NCI-H187 (cell line): ENCODE data around the gene LGI1.

ENCODE experiments used
- DNase-seq, 2 experiments: peaks; one replicate each; lab custom pipeline; 2025; lab: John Stamatoyannopoulos, UW

LGI1 gene

DNA sequence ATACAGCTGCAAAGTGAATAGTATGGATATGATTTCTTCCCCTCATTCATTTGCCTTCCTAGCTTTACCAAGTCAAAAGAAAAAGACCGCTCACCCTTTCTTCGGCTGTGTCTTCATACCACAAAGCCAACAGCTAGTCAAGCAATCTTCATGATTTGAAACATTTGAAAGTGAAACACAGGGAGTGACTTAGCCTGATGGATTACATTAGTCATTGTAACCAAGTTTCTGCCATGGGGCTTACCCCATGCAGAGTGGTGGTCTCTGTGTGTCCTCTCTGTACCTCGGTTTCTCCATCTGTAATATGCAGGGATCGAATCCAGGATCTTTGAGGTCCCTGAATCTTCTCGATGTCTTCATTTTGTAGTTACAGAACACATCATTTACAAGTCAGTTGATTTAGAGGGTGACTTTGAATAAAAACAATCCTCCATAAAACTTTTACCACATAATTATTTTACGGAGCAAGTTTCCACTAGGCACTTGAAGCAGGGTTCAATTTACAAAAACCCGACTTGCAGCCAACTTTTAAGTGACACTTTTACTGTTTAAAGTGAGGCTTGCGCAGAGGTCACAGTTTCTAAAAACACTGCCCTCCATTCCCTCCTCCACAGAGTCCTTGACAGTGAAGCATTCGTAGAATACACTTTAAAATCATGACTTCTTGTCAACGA, 2.2 kb upstream of the LGI1 start:
- DNase-seq = no peak

DNA sequence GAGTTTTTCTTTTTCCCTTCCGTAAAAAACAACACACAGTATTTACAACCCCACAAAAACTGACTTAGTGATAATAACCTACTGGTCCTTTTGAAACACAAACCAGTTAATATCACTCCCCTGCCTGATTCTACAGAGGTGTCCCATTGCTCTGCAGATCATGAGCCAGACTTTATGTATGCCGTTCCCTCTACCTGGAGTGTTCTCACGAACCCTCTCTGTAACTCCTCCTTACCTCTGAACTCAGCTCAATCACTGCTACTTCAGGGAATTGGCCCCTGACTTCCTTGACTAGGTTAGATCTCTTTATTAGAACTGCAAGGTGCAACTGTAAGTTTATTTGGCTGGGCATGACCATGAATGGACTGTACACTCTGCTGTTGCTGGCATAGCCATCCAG, 1.6 kb upstream of the LGI1 start:
- DNase-seq = no peak

DNA sequence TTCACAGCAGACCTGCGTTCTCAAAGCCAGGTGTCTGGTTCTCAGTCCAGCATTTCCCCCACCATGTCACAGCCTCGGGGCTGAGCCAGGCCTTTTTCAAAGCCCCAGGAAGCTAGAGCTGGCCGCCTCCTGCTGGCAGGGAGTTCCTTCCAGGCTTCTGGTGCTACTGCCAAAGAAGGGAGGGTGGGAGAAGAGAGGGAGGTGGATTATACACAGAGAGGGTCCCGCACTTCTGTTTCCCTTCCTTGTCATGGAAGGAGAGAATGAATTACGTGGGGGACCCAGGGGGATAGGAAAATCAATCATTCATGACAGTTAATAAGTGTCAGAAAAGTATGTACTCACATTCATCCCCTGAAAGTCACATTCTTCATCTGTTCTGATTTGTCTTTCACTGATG, 600 bp upstream of the LGI1 start:
- DNase-seq = no peak

DNA sequence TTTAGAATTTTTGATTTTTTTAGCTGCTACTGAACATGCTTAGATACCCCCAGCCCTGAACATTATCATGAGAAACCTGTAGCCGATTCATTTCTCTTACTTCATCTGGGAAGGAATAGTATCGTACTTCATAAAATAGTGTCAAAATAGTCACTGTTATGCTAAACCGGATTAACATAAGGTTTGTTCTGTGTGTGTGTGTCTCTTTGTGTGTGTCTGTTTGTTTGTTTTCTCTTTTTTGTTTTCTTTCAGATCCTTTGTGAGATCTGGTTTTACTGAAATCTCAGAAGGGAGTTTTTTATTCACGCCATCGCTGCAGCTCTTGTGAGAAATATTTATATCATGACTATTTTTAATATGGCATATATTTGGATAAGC, 761 bp downstream of the LGI1 start:
- DNase-seq = no peak

DNA sequence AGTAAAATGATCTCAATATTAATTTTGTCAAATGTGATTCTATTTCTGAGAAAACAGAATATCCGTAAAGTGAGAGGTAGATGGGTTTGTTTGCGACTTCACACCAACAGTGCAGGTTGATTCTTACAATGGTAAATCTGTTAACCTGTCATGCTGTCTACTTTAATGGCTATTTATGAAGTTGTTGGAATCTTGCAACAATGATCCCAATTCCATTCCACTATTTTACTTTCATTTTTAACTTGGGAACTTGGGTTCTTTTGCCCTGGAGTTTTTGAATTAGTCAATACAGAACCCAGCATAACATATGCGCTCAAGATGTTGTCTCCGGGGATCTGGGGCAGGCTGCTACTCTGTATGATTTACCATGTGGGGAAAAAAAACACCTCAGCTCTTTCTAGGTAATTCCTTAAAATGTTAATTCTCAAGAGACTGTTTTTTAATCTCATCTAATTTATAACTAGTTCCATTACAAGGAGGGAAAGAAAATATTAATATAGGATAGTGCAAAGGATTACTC, 1.2 kb downstream of the LGI1 start:
- no peak for DNase-seq

DNA sequence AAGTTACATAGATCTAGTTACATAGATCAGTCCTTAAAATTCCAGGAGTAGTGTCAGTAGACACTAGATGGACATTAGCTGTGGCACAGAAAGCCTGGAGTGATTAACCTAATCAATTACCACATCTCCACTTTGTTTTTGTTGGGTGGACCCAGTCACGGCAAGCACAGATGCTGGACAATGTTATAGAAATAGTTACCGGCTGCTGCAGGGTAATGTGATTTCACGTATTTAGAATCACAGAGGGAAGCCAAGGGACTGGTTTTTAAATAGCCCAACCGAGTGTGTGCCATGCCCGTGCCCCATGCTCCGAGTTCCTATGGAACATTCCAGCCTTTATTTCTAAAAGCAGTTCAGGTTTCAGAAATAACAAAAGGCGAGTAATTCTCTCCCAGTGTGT, 2.8 kb downstream of the LGI1 start:
- DNase-seq = no peak

DNA sequence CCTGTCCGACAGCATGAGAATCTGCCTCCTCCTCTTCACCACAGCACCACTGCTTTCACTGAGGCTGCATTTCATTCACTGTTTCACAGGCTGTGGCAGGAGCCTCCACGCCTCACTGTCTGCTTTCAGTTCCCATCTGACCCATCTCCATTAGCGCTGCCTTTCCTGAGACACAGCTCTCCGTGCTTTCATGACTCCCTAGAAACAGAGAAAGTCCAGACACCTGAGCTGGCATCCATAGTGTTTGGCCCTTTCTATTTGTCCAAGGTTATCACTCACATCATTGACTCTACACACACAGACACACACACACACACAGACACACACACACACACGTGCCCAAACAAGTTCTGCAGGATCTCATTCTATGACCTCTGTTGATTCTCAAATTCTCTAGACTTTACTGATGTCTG, 5.2 kb downstream of the LGI1 start:
- DNase-seq = no peak

DNA sequence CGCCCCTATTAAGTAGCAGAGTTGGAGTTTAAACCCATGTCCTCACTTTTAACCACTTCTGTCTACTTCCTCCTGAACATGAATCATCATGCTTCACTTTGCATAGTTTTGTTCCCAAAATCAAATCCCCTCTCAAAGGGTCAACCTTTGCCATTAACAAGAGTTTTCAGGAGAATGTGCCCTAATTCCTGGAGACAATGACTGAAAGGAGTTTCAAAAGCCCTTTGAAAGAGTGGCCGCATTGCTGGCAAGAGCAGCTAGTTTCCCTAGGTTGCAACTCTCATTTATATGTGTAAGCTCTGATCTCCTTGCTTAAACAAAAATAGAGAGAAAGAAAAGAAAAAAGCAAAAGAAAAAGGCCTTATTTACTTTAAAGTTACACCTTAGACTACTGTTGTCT, 9.2 kb downstream of the LGI1 start:
- no peak for DNase-seq

DNA sequence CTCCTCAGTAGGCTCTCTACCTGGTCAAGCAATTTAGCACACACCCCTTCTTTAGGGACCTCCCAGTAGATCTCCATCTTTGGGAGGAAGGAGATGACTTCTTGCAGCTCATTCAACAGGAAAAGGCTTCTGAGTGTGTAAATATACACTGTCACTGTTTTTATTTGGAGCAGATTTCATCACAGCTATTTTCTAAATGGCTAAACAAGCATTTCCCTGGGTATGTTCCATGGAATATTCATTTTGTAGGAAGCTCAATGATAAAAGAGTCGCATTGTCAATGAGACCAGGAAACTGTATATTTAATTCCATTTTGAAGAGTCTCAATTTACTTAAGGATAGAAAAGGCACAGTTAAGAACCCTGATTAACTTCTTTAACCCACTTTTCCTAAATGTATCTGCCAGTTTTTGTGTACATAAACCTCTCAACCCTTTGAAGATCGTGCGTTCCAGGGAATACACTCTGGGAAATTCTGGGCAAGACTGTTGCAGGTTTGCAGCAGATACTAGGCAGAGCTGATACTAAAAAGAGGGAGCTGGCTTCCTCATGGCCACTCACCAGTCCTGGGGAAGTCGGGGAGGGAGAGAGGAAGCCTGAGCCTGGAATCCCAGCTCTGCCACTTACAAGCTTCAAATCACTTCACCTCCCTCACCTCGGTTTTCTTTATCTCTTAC, 10.1 kb downstream of the LGI1 start:
- no peak for DNase-seq

DNA sequence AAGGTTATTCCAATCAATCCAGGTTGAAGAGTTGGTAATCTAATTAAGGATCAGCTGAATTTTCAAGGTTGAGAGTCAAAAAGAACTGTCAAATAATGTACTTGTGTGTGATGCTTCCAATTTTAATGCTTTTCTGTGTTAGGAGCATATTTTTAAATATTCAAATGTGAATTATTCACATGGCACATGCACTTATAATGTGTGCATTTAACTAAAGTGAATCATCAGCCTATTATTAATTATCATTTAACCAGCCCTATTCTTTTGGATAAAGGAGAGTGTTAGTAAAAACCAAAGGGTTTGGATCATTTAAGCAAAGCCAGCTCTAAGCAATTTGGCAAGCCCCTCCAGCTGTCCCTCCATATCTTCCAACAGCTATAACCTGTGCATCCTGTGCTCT, 11.2 kb downstream of the LGI1 start:
- DNase-seq = no peak

DNA sequence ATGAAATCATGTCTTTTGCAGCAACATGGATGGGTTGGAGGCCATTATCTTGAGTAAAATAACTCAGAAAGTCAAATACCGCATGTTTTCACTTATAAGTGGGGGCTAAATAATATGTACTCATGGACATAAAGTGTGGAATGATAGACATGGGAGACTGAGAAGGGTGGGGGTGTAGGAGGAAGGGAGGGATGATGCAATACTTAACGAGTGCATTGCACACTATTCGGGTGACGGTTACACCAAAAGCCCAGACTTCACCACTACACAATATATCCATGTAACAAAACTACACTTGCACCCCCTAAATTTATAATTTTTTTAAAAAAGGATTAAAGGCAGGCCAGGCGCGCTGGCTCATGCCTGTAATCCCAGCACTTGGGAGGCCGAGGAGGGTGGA, 13.6 kb downstream of the LGI1 start:
- DNase-seq = no peak

DNA sequence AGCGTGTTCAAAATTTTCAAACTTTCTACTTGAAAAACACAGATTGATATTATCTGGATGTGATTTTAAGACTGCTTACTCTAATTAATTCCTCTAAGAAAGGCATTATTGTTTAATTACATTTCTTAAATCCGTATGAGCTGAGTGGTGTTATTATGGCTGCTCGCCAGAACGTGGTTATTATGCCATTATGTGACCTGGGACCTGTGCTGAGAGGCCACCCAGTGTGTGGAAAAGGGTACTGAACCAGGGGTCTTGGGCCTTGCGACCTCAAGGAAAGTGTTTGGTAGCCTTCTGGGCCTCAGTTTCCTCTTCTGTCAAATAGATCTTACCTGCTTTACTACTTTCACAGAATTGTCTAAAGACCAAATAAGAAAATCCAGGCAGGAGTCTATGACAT, 15.4 kb downstream of the LGI1 start:
- no peak for DNase-seq

DNA sequence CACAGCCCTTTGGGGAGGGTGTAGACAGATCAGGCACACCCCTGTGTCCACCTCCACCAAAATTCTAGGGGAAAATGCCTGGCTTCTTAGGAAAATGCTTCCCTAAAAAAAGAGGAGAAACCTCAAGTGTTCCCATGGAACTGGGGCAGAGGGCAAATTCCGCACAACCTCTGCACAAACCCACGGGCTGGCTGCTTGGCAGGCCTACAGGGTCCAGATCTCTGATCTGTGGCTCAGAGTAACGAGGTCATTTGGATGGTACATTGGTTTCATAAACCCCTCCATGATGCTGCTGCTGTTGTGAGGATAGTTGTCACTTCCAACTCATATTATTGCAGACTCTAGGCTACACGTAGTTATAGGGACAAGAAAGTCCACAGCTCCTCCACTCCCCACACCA, 16.0 kb downstream of the LGI1 start:
- DNase-seq = no peak

DNA sequence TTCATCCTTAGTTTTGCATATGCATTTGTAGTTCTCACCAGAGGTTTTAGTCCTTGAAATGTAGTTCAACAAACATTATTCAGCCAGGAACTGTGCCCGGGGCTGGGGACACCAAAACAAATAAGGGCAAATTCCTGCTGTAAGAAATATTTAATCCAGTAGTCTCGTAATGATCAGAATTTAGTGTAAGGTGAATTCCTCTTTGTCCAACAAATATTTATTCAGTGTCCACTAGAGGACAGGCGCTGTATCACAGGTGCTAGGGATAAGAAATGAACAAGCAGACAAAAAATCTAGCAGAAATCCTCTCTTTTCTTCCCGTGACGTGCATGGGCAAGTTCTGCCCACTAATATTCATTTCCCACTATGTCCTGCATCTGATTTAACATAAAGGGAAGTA, 17.6 kb downstream of the LGI1 start:
- no peak for DNase-seq

DNA sequence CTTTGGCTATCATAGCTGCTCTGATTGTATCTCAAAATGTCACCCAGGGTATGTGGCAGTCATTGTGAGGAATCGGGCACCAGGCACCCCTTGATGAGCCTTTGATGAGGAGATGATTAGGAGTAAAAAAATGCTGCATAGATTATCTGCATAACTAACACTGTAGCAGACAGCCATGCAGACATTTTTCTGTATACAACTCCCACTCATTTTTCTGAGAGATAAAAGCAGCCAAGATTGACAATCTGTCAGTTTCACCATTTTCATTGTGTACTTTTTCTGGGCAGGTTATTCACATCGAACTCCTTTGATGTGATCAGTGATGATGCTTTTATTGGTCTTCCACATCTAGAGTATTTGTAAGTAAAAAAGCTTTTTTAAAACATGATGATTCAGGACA, 19.4 kb downstream of the LGI1 start:
- no peak for DNase-seq

DNA sequence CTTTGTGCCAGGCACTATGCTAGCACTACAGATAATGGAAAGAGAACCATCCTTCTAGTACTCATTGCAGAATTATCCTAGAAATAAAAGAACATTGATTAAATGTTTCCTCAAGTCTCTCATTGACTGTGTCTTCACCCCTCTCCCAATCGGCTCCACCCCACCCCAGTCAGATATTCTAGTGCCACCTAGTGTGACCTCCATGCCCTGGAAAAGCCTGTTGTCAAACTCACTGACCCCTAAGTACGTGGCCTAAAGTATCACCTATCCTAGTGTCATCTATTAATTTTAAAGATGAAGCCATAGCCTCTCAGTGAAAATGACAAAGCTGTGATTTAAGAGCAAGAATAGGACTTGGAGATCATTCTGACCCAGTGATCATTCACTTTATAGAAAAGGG, 26.3 kb downstream of the LGI1 start:
- DNase-seq = no peak

DNA sequence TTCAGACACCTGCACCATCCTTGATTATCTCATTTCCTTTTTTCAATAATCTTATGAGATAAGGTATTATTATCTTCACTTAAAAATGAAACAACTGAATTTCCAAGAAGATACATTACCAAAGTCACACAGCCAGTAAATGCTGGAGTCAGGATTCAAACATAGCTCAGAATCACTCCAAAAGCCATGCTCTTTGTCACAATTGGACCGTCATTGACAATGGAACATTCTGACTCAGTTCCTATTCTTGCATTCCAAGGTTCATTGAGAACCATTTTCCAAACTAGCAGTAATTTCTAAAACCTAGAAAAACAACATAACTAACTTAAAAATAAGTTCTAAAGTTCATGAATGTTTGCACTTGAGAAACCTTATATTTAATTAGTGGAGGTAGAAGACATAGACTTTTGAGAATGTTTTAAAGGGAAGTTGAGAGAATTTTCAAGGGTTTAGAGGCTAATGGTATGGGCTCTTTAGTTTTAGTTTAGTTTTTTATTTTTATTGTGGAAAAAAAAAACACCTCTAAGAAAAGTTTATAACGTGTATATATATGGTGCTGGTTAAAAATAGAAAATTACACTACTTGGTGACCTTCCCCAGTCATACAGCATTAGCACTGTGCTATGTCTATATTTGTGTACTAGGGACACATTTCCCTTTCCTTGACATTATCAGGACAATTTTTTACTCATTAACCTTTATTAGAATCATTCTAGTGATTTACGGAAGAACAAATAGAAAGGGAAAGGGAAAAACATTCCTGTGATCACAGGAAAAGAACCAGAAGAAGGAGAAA, 30.9 kb downstream of the LGI1 start:
- no peak for DNase-seq

DNA sequence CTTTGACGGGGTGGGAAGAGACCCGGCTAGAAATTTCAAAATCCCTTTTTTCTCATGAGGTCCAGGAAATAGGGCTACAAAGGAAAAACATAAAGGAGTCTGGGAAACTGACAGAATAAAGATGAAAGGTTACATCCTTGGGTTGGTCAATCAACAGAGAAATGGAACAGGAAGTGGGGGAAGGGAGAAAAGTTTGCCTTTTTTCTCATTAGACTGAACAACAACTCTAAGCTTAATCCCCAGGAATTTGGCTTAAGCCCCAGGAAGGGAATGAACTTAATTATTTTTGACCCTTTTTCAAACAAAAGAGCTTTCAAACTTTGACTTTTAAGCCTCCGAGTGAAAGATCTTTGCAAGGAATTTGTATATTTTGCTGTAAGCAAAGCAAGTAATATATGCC, 32.7 kb downstream of the LGI1 start:
- DNase-seq = no peak

DNA sequence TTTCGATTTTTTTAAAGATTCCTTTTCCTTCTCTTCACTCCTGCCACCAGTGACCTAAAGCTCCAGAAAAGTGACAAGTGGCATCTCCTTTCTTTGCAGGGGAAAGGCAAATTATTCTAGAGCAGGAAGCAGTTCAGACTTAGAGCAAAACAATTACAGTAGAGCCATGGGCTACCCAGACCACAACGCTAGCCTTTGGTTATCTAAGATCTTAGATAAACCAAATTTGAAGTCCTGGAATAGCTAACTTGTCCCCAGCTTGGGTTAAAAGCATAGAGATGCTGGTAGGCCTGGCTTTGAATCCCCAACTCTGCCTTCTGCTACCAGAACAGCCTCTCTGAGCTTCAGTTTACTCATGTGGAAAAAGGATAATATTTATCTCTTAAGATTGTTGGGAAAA, 38.4 kb downstream of the LGI1 start:
- no peak for DNase-seq

DNA sequence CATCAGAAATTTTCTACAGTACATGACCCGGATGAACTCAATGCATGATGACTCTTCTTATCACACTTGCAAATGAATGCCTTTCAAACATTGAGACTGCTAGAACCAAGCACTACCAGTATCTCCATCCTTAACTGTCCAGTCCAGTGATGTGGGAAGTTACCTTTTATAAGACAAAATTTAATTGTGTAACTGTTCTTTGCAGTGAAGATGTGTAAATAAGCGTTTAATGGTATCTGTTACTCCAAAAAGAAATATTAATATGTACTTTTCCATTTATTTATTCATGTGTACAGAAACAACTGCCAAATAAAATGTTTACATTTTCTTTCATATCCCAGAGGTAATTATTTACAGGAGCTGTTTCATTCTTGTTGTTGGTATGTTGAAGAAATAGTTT, 40.1 kb downstream of the LGI1 start:
- no peak for DNase-seq

DNA sequence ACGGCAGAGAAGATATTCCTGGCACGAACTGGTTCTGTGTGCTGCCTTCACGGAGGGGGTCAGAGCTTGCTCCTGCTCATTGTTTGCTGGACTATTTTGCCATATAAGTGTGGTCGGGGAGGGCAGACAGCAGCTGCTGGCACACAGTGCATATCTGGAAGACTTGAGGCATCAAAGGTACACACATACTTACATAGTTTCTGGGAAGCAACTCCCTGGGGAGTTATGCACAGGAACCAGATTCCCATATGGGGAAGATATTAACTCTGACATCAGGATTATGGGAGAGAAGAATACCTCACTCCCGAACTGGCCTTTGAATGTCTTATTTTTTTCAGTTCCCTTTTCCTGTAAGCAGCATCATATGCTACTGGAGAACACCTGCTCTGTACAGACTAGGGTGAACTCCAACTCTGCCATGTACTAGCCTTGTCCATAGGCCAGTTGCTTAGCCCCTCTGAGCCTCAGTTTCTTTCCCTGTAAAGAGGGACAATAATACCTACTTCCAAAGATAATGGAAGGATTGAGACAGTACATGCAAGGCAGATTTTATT, 41.5 kb downstream of the LGI1 start:
- no peak for DNase-seq

DNA sequence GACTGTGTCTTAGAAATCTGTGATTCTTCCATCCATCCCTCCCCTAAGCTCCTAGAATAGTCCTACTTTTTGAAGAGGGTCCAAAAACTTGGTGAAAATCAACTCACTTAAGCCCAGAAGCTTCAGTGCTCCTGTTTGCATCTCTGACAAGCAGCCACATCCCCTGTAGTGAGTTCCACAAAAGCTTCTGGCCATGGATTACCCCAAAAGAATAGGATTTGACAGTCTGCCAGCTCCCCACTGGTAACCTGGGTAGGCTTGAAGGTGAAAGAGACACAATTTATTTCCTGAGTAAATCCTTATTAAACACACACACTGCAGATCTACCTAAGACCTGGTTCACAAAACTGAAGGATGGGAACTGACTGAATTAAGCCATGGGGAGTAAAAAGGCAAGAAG, 46.5 kb downstream of the LGI1 start:
- DNase-seq = no peak

DNA sequence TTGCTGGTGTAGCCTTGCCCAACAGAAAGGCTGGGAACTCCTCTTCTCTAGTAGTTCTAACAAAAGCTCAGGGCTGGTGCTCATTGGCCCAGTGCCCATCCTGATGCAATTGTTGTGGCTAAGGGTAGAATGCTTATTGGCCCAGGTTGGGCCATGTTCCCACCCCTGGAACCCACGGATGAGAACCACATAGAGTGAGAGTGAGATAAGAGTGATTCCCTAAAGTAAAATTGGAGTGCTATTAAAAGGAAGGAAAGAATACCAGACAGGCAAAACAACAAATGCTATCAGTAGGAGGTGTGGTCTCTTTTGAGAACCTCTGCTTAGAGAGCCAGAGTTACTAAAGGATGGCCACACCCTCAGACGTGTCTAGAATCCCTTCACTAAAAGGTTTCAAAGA, 49.2 kb downstream of the LGI1 start:
- no peak for DNase-seq
